DND-41 (cell line): Measurements from ENCODE around the gene ASB4.
"Not testable (repeated sequence)": the region's sequence is repeated elsewhere in the genome, so short reads cannot be mapped to it uniquely, and the experiment has no call there.

Experiments used
- ATAC-seq: fragments of 200-7000 bp; cut with Tn5 transposase; 3 replicates; pipeline ENCODE4 v1.9.1; 2021; ENCODE audit warnings: low read depth; ENCODE audit not compliant: insufficient read depth
- DNase-seq: peaks from one replicate; pipeline ENCODE4 v3.0.0-alpha.2; 2020
- H2AFZ ChIP-seq: 2 replicates; pipeline ENCODE4 v1.6.0; 2012; ENCODE audit warnings: low read depth, low read length
- H3K27ac ChIP-seq: 2 replicates; pipeline ENCODE4 v1.5.1; 2012; ENCODE audit warnings: low read length, inconsistent platforms
- H3K27me3 ChIP-seq: fragments of 200-600 bp; sonication (generic); 2 replicates; pipeline ENCODE4 v1.6.0; 2012; ENCODE audit warnings: low read length, mild to moderate bottlenecking, inconsistent platforms; ENCODE audit not compliant: insufficient read depth, poor library complexity
- H3K36me3 ChIP-seq: 2 replicates; pipeline ENCODE4 v1.5.1; 2012; ENCODE audit warnings: low read length, inconsistent platforms; ENCODE audit not compliant: insufficient read depth
- H3K4me1 ChIP-seq: 2 replicates; pipeline ENCODE4 v1.5.1; 2012; ENCODE audit warnings: mild to moderate bottlenecking, low read length; ENCODE audit not compliant: insufficient read depth
- H3K4me2 ChIP-seq: 2 replicates; pipeline ENCODE4 v1.6.0; 2012; ENCODE audit warnings: mild to moderate bottlenecking, moderate library complexity, low read length, inconsistent platforms; ENCODE audit not compliant: insufficient read depth
- H3K4me3 ChIP-seq, 2 experiments: fragments of 200-600 bp in 1 of 2; shearing (Covaris generic) in 1 of 2; 2 replicates each; pipeline ENCODE4 v1.5.1; 2012 to 2016; ENCODE audit warnings: inconsistent platforms in 2 of 2, low read length in 2 of 2, mild to moderate bottlenecking in 2 of 2, low read depth in 1 of 2, moderate library complexity in 1 of 2
- H3K79me2 ChIP-seq: 2 replicates; pipeline ENCODE4 v1.6.0; 2012; ENCODE audit warnings: low read length, inconsistent platforms; ENCODE audit not compliant: insufficient read depth
- H3K9ac ChIP-seq: 2 replicates; pipeline ENCODE4 v1.6.0; 2012; ENCODE audit warnings: low read depth, mild to moderate bottlenecking, inconsistent platforms, low read length, moderate library complexity
- H3K9me3 ChIP-seq: 2 replicates; pipeline ENCODE4 v1.5.1; 2012; ENCODE audit warnings: low read length, moderate library complexity, mild to moderate bottlenecking, inconsistent platforms; ENCODE audit not compliant: insufficient read depth, severe bottlenecking
- H4K20me1 ChIP-seq: 2 replicates; pipeline ENCODE4 v1.6.0; 2012; ENCODE audit warnings: low read length; ENCODE audit not compliant: insufficient read depth
- CTCF ChIP-seq: IDR thresholded peaks from 2 replicates; pipeline ENCODE4 v1.5.1; 2012; ENCODE audit warnings: borderline replicate concordance, low read length, moderate library complexity, mild to moderate bottlenecking; ENCODE audit not compliant: poor library complexity, severe bottlenecking; ENCODE audit errors: extremely low read depth
- EZH2 ChIP-seq: IDR thresholded peaks from 3 replicates; pipeline ENCODE4 v1.6.1; 2012; ENCODE audit warnings: borderline replicate concordance, low read depth, mild to moderate bottlenecking, moderate library complexity, low read length, inconsistent platforms; ENCODE audit not compliant: severe bottlenecking

The ASB4 gene

GRCh38 chr7:95547361-95548348 lies 61.9 kb downstream of the ASB4 start:
- H4K20me1 ChIP-seq, result no peaks in the 10 kb centered on the region
- H2AFZ ChIP-seq, result no peak overlapping the region
- no peaks in the 10 kb centered on the region for H3K27me3 ChIP-seq
- DNase-seq (no peak), ATAC-seq (no peak)
- no peaks in the 10 kb centered on the region for H3K9me3 ChIP-seq
- TF ChIP-seq EZH2, result no peak
- TF ChIP-seq CTCF, result no peak
- no peaks in the 10 kb centered on the region for H3K36me3 ChIP-seq
- H3K4me3 ChIP-seq, result no peak overlapping the region
- no peaks in the 10 kb centered on the region for H3K79me2 ChIP-seq
- H3K4me1 ChIP-seq, result no peaks in the 10 kb centered on the region; the same call in 1 of the 2 replicates
- no peak overlapping the region for H3K4me2 ChIP-seq
- H3K9ac ChIP-seq, result no peak overlapping the region
- no peak overlapping the region for H3K27ac ChIP-seq

GRCh38 chr7:95549818-95550529 lies 64.2 kb downstream of the ASB4 start:
- Histone ChIP-seq H3K4me2 (no peak overlapping the region), H2AFZ (no peak overlapping the region), H3K4me3 (no peak overlapping the region), H3K9ac (no peak overlapping the region), H3K36me3 (no peaks in the 10 kb centered on the region), H3K27ac (no peak overlapping the region), H3K4me1 (no peaks in the 10 kb centered on the region; the same call in 1 of the 2 replicates), H3K79me2 (no peaks in the 10 kb centered on the region), H3K27me3 (no peaks in the 10 kb centered on the region), H3K9me3 (no peaks in the 10 kb centered on the region), H4K20me1 (no peaks in the 10 kb centered on the region)
- no peak for TF ChIP-seq EZH2
- TF ChIP-seq CTCF, result no peak
- DNase-seq, result no peak
- no peak for ATAC-seq

- H4K20me1 ChIP-seq, result no peaks in the 10 kb centered on the region
- H3K36me3 ChIP-seq, result no peaks in the 10 kb centered on the region
- H3K4me2 ChIP-seq, result no peak overlapping the region
- TF ChIP-seq CTCF (no peak), EZH2 (no peak)
- H2AFZ ChIP-seq, result no peak overlapping the region
- ATAC-seq (no peak), DNase-seq (no peak)
- no peak overlapping the region for H3K4me3 ChIP-seq
- no peaks in the 10 kb centered on the region for H3K9me3 ChIP-seq
- no peaks in the 10 kb centered on the region for H3K79me2 ChIP-seq
- no peaks in the 10 kb centered on the region for H3K4me1 ChIP-seq
- H3K27ac ChIP-seq, result no peak overlapping the region
- H3K27me3 ChIP-seq, result no peaks in the 10 kb centered on the region
- no peak overlapping the region for H3K9ac ChIP-seq
These were observed 64.8 kb downstream of the ASB4 start for GRCh38 chr7:95550546-95550945.

GRCh38 chr7:95552010-95552926 lies 66.5 kb downstream of the ASB4 start:
- H3K4me2 ChIP-seq, H3K36me3 ChIP-seq, H3K9me3 ChIP-seq, H2AFZ ChIP-seq, ATAC-seq, H3K4me3 ChIP-seq, H3K79me2 ChIP-seq, DNase-seq, H4K20me1 ChIP-seq, H3K4me1 ChIP-seq, H3K27ac ChIP-seq, H3K27me3 ChIP-seq, H3K9ac ChIP-seq: not testable (repeated sequence)
